DND-41 (cell line): Measurements from ENCODE around the gene SLC30A4.

ENCODE experiments used
- ATAC-seq: fragments of 200-7000 bp; cut with Tn5 transposase; 3 replicates; pipeline ENCODE4 v1.9.1; 2021; ENCODE audit warnings: low read depth; ENCODE audit not compliant: insufficient read depth
- DNase-seq: peaks from one replicate; pipeline ENCODE4 v3.0.0-alpha.2; 2020
- H2AFZ ChIP-seq: 2 replicates; pipeline ENCODE4 v1.6.0; 2012; ENCODE audit warnings: low read depth, low read length
- H3K27ac ChIP-seq: 2 replicates; pipeline ENCODE4 v1.5.1; 2012; ENCODE audit warnings: low read length, inconsistent platforms
- H3K27me3 ChIP-seq: fragments of 200-600 bp; sonication (generic); 2 replicates; pipeline ENCODE4 v1.6.0; 2012; ENCODE audit warnings: low read length, mild to moderate bottlenecking, inconsistent platforms; ENCODE audit not compliant: insufficient read depth, poor library complexity
- H3K36me3 ChIP-seq: 2 replicates; pipeline ENCODE4 v1.5.1; 2012; ENCODE audit warnings: low read length, inconsistent platforms; ENCODE audit not compliant: insufficient read depth
- H3K4me1 ChIP-seq: 2 replicates; pipeline ENCODE4 v1.5.1; 2012; ENCODE audit warnings: mild to moderate bottlenecking, low read length; ENCODE audit not compliant: insufficient read depth
- H3K4me2 ChIP-seq: 2 replicates; pipeline ENCODE4 v1.6.0; 2012; ENCODE audit warnings: mild to moderate bottlenecking, moderate library complexity, low read length, inconsistent platforms; ENCODE audit not compliant: insufficient read depth
- H3K4me3 ChIP-seq, 2 experiments: fragments of 200-600 bp in 1 of 2; shearing (Covaris generic) in 1 of 2; 2 replicates each; pipeline ENCODE4 v1.5.1; 2012 to 2016; ENCODE audit warnings: inconsistent platforms in 2 of 2, low read length in 2 of 2, mild to moderate bottlenecking in 2 of 2, low read depth in 1 of 2, moderate library complexity in 1 of 2
- H3K79me2 ChIP-seq: 2 replicates; pipeline ENCODE4 v1.6.0; 2012; ENCODE audit warnings: low read length, inconsistent platforms; ENCODE audit not compliant: insufficient read depth
- H3K9ac ChIP-seq: 2 replicates; pipeline ENCODE4 v1.6.0; 2012; ENCODE audit warnings: low read depth, mild to moderate bottlenecking, inconsistent platforms, low read length, moderate library complexity
- H3K9me3 ChIP-seq: 2 replicates; pipeline ENCODE4 v1.5.1; 2012; ENCODE audit warnings: low read length, moderate library complexity, mild to moderate bottlenecking, inconsistent platforms; ENCODE audit not compliant: insufficient read depth, severe bottlenecking
- H4K20me1 ChIP-seq: 2 replicates; pipeline ENCODE4 v1.6.0; 2012; ENCODE audit warnings: low read length; ENCODE audit not compliant: insufficient read depth
- EZH2 ChIP-seq: IDR thresholded peaks from 3 replicates; pipeline ENCODE4 v1.6.1; 2012; ENCODE audit warnings: borderline replicate concordance, low read depth, mild to moderate bottlenecking, moderate library complexity, low read length, inconsistent platforms; ENCODE audit not compliant: severe bottlenecking
- TF ChIP-seq, protein P1 (sequence below): IDR thresholded peaks from 2 replicates; pipeline ENCODE4 v1.5.1; 2012; ENCODE audit warnings: borderline replicate concordance, low read length, moderate library complexity, mild to moderate bottlenecking; ENCODE audit not compliant: poor library complexity, severe bottlenecking; ENCODE audit errors: extremely low read depth

Gene SLC30A4

DNA sequence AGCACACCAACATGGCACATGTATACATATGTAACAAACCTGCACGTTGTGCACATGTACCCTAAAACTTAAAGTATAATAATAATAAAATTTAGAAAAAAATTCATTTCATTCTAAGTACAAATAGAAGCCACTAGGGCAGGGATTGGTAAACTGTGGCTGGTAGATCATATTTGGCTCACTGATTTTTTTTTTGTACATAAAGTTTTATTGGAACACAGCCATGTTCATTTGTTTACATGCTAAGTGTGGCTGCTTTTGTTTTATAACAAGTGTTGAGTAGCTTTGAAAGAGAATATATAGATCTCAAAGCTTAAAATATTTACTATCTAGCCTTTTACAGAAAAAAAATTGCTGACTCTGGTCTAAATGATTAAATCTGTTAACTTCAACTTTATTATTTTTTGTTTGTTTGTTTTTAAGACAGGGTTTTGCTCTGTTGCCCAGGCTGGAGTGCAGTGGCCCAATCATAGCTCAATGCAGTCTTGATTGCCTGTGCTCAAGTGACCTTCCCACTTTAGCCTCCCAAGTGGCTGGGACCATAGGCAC is 32.8 kb downstream of the SLC30A4 start:
- no peaks in the 10 kb centered on the region for H4K20me1 ChIP-seq
- H3K9me3 ChIP-seq, result no peaks in the 10 kb centered on the region
- H3K9ac ChIP-seq, result no peak overlapping the region
- no peaks in the 10 kb centered on the region for H3K36me3 ChIP-seq
- ATAC-seq (no peak), DNase-seq (no peak)
- H3K4me1 ChIP-seq, result no peaks in the 10 kb centered on the region
- no peak overlapping the region for H3K4me2 ChIP-seq
- H3K79me2 ChIP-seq, result no peaks in the 10 kb centered on the region
- H3K4me3 ChIP-seq, result no peak overlapping the region
- H3K27ac ChIP-seq, result no peak overlapping the region
- H2AFZ ChIP-seq, result no peak overlapping the region
- no peaks in the 10 kb centered on the region for H3K27me3 ChIP-seq
- no peak for TF ChIP-seq EZH2
- TF ChIP-seq, protein P1, sequence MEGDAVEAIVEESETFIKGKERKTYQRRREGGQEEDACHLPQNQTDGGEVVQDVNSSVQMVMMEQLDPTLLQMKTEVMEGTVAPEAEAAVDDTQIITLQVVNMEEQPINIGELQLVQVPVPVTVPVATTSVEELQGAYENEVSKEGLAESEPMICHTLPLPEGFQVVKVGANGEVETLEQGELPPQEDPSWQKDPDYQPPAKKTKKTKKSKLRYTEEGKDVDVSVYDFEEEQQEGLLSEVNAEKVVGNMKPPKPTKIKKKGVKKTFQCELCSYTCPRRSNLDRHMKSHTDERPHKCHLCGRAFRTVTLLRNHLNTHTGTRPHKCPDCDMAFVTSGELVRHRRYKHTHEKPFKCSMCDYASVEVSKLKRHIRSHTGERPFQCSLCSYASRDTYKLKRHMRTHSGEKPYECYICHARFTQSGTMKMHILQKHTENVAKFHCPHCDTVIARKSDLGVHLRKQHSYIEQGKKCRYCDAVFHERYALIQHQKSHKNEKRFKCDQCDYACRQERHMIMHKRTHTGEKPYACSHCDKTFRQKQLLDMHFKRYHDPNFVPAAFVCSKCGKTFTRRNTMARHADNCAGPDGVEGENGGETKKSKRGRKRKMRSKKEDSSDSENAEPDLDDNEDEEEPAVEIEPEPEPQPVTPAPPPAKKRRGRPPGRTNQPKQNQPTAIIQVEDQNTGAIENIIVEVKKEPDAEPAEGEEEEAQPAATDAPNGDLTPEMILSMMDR, result no peak

GRCh38 chr15:45486317-45486716 is 36.2 kb downstream of the SLC30A4 start:
- Histone ChIP-seq H3K4me2 (no peak overlapping the region), H3K4me1 (no peaks in the 10 kb centered on the region), H3K79me2 (no peaks in the 10 kb centered on the region), H2AFZ (no peak overlapping the region), H4K20me1 (no peaks in the 10 kb centered on the region), H3K9ac (no peak overlapping the region), H3K9me3 (no peaks in the 10 kb centered on the region), H3K4me3 (no peak overlapping the region), H3K27ac (no peak overlapping the region), H3K36me3 (no peaks in the 10 kb centered on the region), H3K27me3 (no peaks in the 10 kb centered on the region)
- ATAC-seq, result no peak
- DNase-seq, result no peak
- TF ChIP-seq, protein P1, result no peak
- no peak for TF ChIP-seq EZH2

GRCh38 chr15:45481135-45481534 is 41.4 kb downstream of the SLC30A4 start:
- Histone ChIP-seq H3K4me3 (no peak overlapping the region), H2AFZ (no peak overlapping the region), H3K4me1 (no peaks in the 10 kb centered on the region), H3K27ac (no peak overlapping the region), H3K4me2 (no peak overlapping the region), H3K27me3 (no peaks in the 10 kb centered on the region), H3K36me3 (no peaks in the 10 kb centered on the region), H3K79me2 (no peaks in the 10 kb centered on the region), H3K9me3 (no peaks in the 10 kb centered on the region), H3K9ac (no peak overlapping the region), H4K20me1 (no peaks in the 10 kb centered on the region)
- DNase-seq (no peak), ATAC-seq (no peak)
- TF ChIP-seq EZH2, result no peak
- TF ChIP-seq, protein P1, result no peak

GRCh38 chr15:45476410-45476809 is 46.1 kb downstream of the SLC30A4 start:
- H3K27me3 ChIP-seq, result no peaks in the 10 kb centered on the region
- ATAC-seq, result no peak
- DNase-seq, result no peak
- H3K36me3 ChIP-seq, result no peaks in the 10 kb centered on the region
- H4K20me1 ChIP-seq, result no peaks in the 10 kb centered on the region
- H3K27ac ChIP-seq, result no peak overlapping the region
- H3K9me3 ChIP-seq, result no peaks in the 10 kb centered on the region
- H3K4me1 ChIP-seq, result no peaks in the 10 kb centered on the region
- TF ChIP-seq, protein P1, result no peak
- TF ChIP-seq EZH2, result no peak
- H3K4me3 ChIP-seq, result no peak overlapping the region
- no peaks in the 10 kb centered on the region for H3K79me2 ChIP-seq
- no peak overlapping the region for H3K9ac ChIP-seq
- H2AFZ ChIP-seq, result no peak overlapping the region
- H3K4me2 ChIP-seq, result no peak overlapping the region
